Mucosa of stomach (tissue), 1 donor: ENCODE results near the gene CAPN12.

Experiments
- H3K27me3 ChIP-seq: one replicate; pipeline ENCODE4 v1.7.0; 2013; ENCODE audit warnings: mild to moderate bottlenecking, low read length; ENCODE audit not compliant: control insufficient read depth, insufficient read depth
- H3K36me3 ChIP-seq: one replicate; pipeline ENCODE4 v1.7.0; 2013; ENCODE audit warnings: low read length; ENCODE audit not compliant: control insufficient read depth, insufficient read depth
- H3K4me1 ChIP-seq: one replicate; pipeline ENCODE4 v1.7.0; 2013; ENCODE audit warnings: mild to moderate bottlenecking, low read length; ENCODE audit not compliant: control insufficient read depth, insufficient read depth
- H3K4me3 ChIP-seq: one replicate; pipeline ENCODE4 v1.7.0; 2013; ENCODE audit warnings: low read length
- H3K9ac ChIP-seq: one replicate; pipeline ENCODE4 v1.7.0; 2013; ENCODE audit warnings: mild to moderate bottlenecking, low read length, moderate library complexity
- H3K9me3 ChIP-seq: one replicate; pipeline ENCODE4 v1.7.0; 2013; ENCODE audit warnings: mild to moderate bottlenecking, low read length, moderate library complexity; ENCODE audit not compliant: control insufficient read depth
- donor health status: Pancreatic carcinoma.

The CAPN12 gene

GRCh38 chr19:38733493-38734175, 10.6 kb downstream of the CAPN12 start:
- peaks cover 5% of the 10 kb centered on the region for H3K36me3 ChIP-seq
- H3K4me1 ChIP-seq, result peaks cover 49% of the 10 kb centered on the region
- no peak overlapping the region for H3K4me3 ChIP-seq
- H3K9ac ChIP-seq, result peak overlapping the region; percentile 67
- H3K27me3 ChIP-seq, result no peaks in the 10 kb centered on the region
- no peaks in the 10 kb centered on the region for H3K9me3 ChIP-seq

DNA sequence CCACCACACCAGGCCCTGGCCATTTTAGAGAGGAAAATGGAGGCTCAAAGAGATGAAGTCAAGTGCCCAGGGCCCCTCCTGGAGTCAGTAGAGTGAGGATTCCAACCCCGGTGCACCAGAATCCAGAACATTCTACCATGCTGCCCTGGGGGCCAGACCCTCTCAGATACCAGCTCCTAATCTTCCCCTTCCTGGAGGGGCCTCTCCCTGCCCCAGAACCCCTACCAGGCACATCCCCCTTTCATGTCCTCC, 11.1 kb downstream of the CAPN12 start:
- Histone ChIP-seq H3K9ac (peak overlapping the region; percentile 17), H3K4me1 (peaks cover 49% of the 10 kb centered on the region), H3K4me3 (no peak overlapping the region), H3K9me3 (no peaks in the 10 kb centered on the region), H3K27me3 (no peaks in the 10 kb centered on the region), H3K36me3 (peaks cover 5% of the 10 kb centered on the region)

DNA sequence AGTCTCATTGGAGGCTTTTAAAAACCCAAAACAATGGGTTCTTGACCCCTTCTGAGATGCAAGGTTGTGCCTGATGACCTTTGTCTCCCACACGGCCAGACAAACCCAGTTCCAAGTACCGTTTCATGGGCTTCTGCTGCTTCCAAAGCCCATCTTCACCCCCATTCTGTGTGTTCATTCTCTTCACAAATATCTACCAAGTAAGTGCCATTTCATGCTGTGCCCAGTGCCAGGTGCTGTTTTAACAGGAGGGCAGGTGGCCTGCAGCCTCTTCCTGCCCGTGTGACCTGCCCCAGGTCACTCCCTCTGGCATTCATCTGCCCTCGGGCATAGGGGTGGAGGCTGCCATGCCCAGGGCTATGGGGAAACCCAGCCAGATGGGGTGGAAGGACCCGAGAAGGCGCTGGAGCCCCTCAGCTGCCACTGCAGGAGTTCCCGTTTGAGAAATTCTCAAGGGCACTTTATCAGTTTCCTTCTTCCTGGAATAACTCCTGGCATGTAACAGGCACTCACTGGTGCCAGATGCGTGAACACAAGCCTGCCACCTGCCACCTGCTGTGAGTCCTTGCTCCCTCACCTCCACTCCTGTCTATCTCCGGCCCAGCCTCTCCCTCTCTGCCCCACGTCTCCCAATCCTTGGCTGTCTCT, 12.5 kb downstream of the CAPN12 start:
- peaks cover 13% of the 10 kb centered on the region for H3K36me3 ChIP-seq
- peak overlapping the region; percentile 16 for H3K9ac ChIP-seq
- H3K27me3 ChIP-seq, result no peaks in the 10 kb centered on the region
- H3K9me3 ChIP-seq, result no peaks in the 10 kb centered on the region
- H3K4me1 ChIP-seq, result peaks cover 49% of the 10 kb centered on the region
- H3K4me3 ChIP-seq, result no peak overlapping the region

GRCh38 chr19:38730731-38731589, 13.3 kb downstream of the CAPN12 start:
- Histone ChIP-seq H3K9ac (peak overlapping the region; percentile 16), H3K4me1 (peaks cover 44% of the 10 kb centered on the region), H3K27me3 (no peaks in the 10 kb centered on the region), H3K36me3 (peaks cover 13% of the 10 kb centered on the region), H3K4me3 (no peak overlapping the region), H3K9me3 (no peaks in the 10 kb centered on the region)

DNA sequence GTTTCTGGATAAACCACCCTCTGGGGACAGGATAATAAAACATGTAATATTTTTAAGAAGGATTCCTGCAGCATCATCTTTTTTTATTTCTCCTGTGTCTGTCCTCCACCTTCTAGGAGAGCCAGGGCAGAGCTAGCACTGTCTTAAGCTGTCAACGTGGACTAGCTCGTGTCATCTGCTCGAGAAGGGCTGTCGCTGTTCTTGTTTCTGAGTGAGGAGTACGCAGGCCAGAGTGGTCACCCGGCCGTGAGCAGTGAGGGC, 13.9 kb downstream of the CAPN12 start:
- H3K36me3 ChIP-seq, result peaks cover 13% of the 10 kb centered on the region
- no peak overlapping the region for H3K9ac ChIP-seq
- no peaks in the 10 kb centered on the region for H3K9me3 ChIP-seq
- H3K4me1 ChIP-seq, result peaks cover 44% of the 10 kb centered on the region
- H3K27me3 ChIP-seq, result no peaks in the 10 kb centered on the region
- no peak overlapping the region for H3K4me3 ChIP-seq

DNA sequence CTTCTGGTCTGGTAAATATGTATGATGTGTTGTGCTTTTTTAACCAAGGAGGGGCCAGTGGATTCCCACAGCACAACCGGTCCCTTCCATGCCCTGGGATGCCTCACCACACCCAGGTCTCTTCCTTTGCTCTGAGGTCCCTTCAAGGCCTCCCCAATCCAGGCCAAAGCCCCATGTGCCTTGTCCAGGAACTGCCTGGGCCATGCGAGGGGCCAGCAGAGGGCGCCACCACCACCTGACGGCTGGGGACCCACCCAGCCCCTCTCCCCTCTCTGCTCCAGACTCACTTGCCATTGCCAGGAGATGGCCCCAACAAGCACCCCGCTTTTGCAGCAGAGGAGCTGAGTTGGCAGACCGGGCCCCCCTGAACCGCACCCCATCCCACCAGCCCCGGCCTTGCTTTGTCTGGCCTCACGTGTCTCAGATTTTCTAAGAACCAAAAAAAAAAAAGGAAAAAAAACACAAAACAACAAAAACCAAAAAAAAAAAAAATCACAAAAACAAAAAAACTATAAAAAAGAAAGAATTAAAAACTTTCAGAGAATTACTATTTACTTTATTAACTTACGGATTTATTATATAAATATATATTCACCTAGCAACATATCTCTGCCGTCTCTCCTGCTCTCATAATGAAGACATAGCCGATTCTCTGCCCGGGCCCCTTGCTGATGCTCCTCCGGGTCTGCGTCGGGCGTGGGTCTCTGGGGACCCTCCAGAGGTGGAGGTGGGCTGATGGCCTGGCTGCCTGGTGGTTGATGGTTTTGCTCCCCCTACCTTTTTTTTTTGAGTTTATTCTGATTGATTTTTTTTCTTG, 14.4 kb downstream of the CAPN12 start:
- Histone ChIP-seq H3K36me3 (peaks cover 18% of the 10 kb centered on the region), H3K27me3 (no peaks in the 10 kb centered on the region), H3K9me3 (no peaks in the 10 kb centered on the region), H3K4me1 (peaks cover 40% of the 10 kb centered on the region), H3K4me3 (no peak overlapping the region), H3K9ac (no peak overlapping the region)

DNA sequence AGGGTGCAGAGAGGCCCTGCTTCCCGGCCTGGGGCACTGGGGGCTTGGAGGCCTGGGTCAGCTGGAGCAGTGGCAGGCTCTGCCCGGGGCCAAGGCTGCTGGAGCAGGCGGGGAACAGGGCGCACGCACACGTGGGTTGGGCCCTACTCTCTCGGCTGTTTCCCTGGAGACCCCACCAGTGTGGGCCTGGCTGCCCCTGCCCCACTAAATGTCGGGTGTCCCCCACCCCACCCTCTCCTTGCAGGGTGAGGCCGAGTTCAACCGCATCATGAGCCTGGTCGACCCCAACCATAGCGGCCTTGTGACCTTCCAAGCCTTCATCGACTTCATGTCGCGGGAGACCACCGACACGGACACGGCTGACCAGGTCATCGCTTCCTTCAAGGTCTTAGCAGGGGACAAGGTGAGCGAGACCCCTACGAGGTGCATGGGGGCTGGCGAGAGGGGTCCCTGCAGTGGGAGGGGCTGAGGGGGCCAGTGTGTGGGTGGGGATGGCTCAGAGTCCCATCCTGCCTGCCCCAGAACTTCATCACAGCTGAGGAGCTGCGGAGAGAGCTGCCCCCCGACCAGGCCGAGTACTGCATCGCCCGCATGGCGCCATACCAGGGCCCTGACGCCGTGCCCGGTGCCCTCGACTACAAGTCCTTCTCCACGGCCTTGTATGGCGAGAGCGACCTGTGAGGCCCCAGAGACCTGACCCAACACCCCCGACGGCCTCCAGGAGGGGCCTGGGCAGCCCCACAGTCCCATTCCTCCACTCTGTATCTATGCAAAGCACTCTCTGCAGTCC, 15.3 kb downstream of the CAPN12 start:
- Histone ChIP-seq H3K4me1 (peaks cover 31% of the 10 kb centered on the region), H3K4me3 (no peak overlapping the region), H3K27me3 (no peaks in the 10 kb centered on the region), H3K9ac (no peak overlapping the region), H3K9me3 (no peaks in the 10 kb centered on the region), H3K36me3 (peaks cover 23% of the 10 kb centered on the region)

GRCh38 chr19:38727868-38728660, 16.2 kb downstream of the CAPN12 start:
- no peak overlapping the region for H3K9ac ChIP-seq
- peaks cover 30% of the 10 kb centered on the region for H3K36me3 ChIP-seq
- no peak overlapping the region for H3K4me3 ChIP-seq
- H3K9me3 ChIP-seq, result no peaks in the 10 kb centered on the region
- H3K27me3 ChIP-seq, result no peaks in the 10 kb centered on the region
- H3K4me1 ChIP-seq, result peaks cover 29% of the 10 kb centered on the region

DNA sequence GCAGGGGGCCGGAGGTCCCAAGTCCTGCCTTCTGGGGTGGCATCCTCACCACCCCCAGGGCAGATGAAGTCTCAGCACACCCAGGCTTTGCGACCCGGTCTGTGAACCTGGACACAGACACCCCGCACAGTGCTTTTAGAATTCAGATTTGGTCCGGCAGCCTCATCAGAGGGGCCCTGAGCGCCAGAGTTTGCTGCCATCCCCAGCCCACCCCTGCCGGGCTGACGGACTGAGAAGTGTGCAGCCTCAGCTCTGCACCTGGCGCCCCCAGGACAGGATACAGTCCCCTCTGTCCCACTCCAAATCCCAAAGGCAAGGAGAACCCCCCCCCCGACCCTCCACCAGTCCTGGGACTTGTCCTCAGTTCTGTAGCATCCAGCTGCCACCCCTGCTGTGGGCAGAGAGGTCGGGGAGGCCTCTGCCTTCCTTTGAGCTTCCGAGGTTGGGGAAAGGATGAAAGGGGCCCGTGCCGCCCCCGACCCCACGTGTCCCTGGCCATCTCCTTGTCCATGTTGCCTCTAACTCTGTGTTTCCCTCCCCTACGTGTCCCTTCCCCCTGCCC, 16.9 kb downstream of the CAPN12 start:
- H3K4me3 ChIP-seq, result no peak overlapping the region
- H3K9me3 ChIP-seq, result no peaks in the 10 kb centered on the region
- H3K9ac ChIP-seq, result no peak overlapping the region
- peaks cover 29% of the 10 kb centered on the region for H3K4me1 ChIP-seq
- H3K27me3 ChIP-seq, result no peaks in the 10 kb centered on the region
- peaks cover 37% of the 10 kb centered on the region for H3K36me3 ChIP-seq

GRCh38 chr19:38726761-38727301, 17.4 kb downstream of the CAPN12 start:
- Histone ChIP-seq H3K9me3 (no peaks in the 10 kb centered on the region), H3K4me3 (no peak overlapping the region), H3K36me3 (peaks cover 40% of the 10 kb centered on the region), H3K9ac (no peak overlapping the region), H3K27me3 (no peaks in the 10 kb centered on the region), H3K4me1 (peaks cover 29% of the 10 kb centered on the region)
